Osteoblast (primary cell): ENCODE data around the gene VTI1A. TPM values are rescaled to one million over a fixed set of nuclear protein-coding genes. Genes with fewer than 3 reads are reported as not detected.

ENCODE experiments used
- DNase-seq: peaks from one replicate; pipeline ENCODE4 v3.0.0; 2011; ENCODE audit warnings: low spot score, mixed read lengths; ENCODE audit not compliant: insufficient read length; ENCODE audit errors: missing footprints
- H2AFZ ChIP-seq: 2 replicates; pipeline ENCODE4 v1.6.0; 2011; ENCODE audit warnings: mild to moderate bottlenecking, low read length
- H3K27ac ChIP-seq: 2 replicates; pipeline ENCODE4 v1.5.1; 2011; ENCODE audit warnings: mild to moderate bottlenecking, low read depth, low read length, moderate library complexity
- H3K27me3 ChIP-seq: 2 replicates; pipeline ENCODE4 v1.6.0; 2012; ENCODE audit warnings: mild to moderate bottlenecking, control low read depth, inconsistent platforms, low read length, moderate library complexity; ENCODE audit not compliant: insufficient read depth
- H3K36me3 ChIP-seq: 2 replicates; pipeline ENCODE4 v1.5.1; 2011; ENCODE audit warnings: mild to moderate bottlenecking, low read length, control low read depth, moderate library complexity; ENCODE audit not compliant: insufficient read depth
- H3K4me1 ChIP-seq: 2 replicates; pipeline ENCODE4 v1.5.1; 2011; ENCODE audit warnings: mild to moderate bottlenecking, low read length, control low read depth, moderate library complexity; ENCODE audit not compliant: insufficient read depth
- H3K4me2 ChIP-seq: 2 replicates; pipeline ENCODE4 v1.6.0; 2011; ENCODE audit warnings: mild to moderate bottlenecking, low read length; ENCODE audit not compliant: insufficient read depth
- H3K4me3 ChIP-seq: fragments of 200-600 bp; sonication (generic); 3 replicates; pipeline ENCODE4 v1.5.1; 2012; ENCODE audit warnings: mild to moderate bottlenecking, low read length, inconsistent platforms; ENCODE audit not compliant: insufficient read depth
- H3K79me2 ChIP-seq: 2 replicates; pipeline ENCODE4 v1.6.0; 2012; ENCODE audit warnings: mild to moderate bottlenecking, low read length, control low read depth, inconsistent platforms; ENCODE audit not compliant: insufficient read depth
- H3K9me3 ChIP-seq: 2 replicates; pipeline ENCODE4 v1.5.1; 2011; ENCODE audit warnings: low read depth, low read length, control low read depth
- H4K20me1 ChIP-seq: 2 replicates; pipeline ENCODE4 v1.6.0; 2012; ENCODE audit warnings: mild to moderate bottlenecking, low read length, control low read depth; ENCODE audit not compliant: insufficient read depth
- total RNA-seq: library from RNA; depleted of rRNA; stranded (reverse); fragments of >200 nt; gene quantifications from 2 replicates; pipeline ENCODE4 v1.2.3, GENCODE V29; 2012
- TF ChIP-seq, protein P1 (sequence below): IDR thresholded peaks from 2 replicates; pipeline ENCODE4 v1.5.1; 2011; ENCODE audit warnings: mild to moderate bottlenecking, low read depth, low read length, moderate library complexity; ENCODE audit errors: extremely low read depth

Gene VTI1A
- total RNA-seq, 1 donor: 34.7 TPM

DNA sequence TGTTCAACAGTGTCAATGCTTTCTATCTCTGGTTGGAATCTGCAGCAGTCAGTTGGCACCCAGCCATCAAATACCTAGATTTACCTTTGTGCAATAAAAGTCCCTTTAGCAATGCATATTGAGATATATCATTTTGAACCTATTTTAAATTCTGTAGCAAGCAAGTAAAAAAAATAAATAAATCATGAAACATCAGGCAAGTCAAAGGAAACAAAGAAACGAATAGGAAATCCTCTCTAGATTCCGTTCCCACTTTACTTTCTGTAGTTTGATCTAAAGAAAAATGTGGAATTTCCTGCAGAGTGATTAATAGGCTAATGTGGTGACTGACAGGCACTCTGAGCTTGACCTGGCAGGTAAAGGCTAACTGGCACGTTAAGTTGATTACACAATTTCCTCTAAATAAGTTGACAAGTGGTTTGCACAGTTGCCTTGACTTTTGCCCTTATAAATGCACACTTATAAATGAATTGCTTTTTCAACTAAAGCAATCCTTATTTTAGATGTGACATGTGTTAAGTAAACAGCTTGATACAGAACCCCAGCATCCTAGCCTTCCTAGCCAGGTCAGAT, 294.9 kb downstream of the VTI1A start:
- no peak overlapping the region for H3K4me2 ChIP-seq
- no peak for DNase-seq

DNA sequence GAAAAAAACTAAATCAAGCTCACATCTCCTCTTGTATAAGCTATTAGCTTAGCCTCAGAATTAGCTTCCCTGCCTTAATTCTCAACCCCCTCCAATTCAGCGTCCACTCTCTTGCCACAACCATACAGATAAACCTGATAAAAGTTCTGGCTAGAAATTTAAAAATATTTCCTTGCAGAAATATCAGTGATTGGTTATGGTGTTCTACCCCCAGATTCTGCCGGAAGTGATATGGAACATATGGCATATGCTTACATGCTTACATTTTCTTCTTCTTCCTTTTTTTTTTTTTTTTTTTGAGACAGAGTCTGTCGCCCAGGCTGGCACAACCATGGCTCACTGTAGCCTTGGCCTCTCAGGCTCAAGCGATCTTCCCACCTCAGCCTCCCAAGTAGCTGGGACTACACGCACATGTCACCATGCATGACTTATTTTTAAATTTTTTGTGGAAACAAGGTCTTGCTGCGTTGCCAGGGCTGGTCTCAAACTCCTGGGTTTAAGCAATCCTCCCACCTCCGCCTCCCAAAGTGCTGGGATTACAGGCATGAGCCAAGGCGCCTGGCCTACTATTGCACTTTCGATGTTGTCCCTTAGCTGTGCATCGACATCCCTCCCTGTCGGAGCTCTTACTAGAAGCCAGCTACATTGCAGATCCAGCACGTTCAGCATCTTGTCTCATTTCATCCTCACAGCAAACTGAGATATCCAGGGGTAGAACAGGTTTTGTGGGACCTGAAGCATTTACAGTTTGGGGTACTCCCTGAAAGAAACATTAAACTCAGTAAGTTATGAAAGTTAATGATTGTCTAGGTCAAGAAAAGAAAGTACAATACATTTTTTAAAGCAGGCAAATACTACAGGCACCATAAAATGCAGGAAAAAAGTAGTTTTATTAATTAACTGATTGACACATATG, 297.4 kb downstream of the VTI1A start:
- Histone ChIP-seq H3K4me1 (no peaks in the 10 kb centered on the region), H3K27ac (no peak overlapping the region), H3K4me2 (no peak overlapping the region), H3K4me3 (no peak overlapping the region), H2AFZ (no peak overlapping the region), H3K27me3 (no peaks in the 10 kb centered on the region), H3K36me3 (no peaks in the 10 kb centered on the region), H3K9me3 (no peaks in the 10 kb centered on the region), H3K79me2 (no peaks in the 10 kb centered on the region), H4K20me1 (no peaks in the 10 kb centered on the region)
- TF ChIP-seq, protein P1, sequence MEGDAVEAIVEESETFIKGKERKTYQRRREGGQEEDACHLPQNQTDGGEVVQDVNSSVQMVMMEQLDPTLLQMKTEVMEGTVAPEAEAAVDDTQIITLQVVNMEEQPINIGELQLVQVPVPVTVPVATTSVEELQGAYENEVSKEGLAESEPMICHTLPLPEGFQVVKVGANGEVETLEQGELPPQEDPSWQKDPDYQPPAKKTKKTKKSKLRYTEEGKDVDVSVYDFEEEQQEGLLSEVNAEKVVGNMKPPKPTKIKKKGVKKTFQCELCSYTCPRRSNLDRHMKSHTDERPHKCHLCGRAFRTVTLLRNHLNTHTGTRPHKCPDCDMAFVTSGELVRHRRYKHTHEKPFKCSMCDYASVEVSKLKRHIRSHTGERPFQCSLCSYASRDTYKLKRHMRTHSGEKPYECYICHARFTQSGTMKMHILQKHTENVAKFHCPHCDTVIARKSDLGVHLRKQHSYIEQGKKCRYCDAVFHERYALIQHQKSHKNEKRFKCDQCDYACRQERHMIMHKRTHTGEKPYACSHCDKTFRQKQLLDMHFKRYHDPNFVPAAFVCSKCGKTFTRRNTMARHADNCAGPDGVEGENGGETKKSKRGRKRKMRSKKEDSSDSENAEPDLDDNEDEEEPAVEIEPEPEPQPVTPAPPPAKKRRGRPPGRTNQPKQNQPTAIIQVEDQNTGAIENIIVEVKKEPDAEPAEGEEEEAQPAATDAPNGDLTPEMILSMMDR: no peak
- no peak for DNase-seq

More for the DNA sequence above, 294.9 kb downstream of the VTI1A start:
- Histone ChIP-seq H2AFZ (no peak overlapping the region), H3K27ac (no peak overlapping the region), H3K36me3 (no peaks in the 10 kb centered on the region), H4K20me1 (no peaks in the 10 kb centered on the region), H3K4me1 (no peaks in the 10 kb centered on the region), H3K27me3 (no peaks in the 10 kb centered on the region), H3K9me3 (no peaks in the 10 kb centered on the region), H3K4me3 (no peak overlapping the region), H3K79me2 (no peaks in the 10 kb centered on the region)
- TF ChIP-seq, protein P1: no peak

DNA sequence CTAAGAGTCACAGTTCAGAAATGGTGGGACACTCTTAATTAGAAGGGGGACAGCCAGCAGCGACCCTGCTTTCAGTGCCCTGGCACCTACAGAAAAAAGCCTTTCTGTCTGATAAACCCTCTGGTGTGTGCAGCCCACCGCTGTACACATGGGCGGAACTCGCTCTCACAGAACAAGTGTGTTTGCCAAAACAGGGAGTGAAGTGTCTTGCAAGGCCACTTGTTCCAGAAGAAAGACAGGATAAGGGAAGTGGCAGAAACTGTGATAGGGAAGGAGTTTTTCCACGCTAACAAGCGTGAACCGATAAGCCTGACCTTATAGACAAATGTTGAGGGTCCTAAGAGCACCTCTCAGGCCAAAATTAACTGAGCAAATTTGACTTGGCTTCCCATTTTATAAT, 299.3 kb downstream of the VTI1A start:
- no peaks in the 10 kb centered on the region for H3K79me2 ChIP-seq
- no peak overlapping the region for H2AFZ ChIP-seq
- H3K4me3 ChIP-seq: no peak overlapping the region
- H3K27ac ChIP-seq: no peak overlapping the region
- no peaks in the 10 kb centered on the region for H4K20me1 ChIP-seq
- TF ChIP-seq, protein P1: no peak
- H3K27me3 ChIP-seq: no peaks in the 10 kb centered on the region
- DNase-seq: no peak
- no peak overlapping the region for H3K4me2 ChIP-seq
- no peaks in the 10 kb centered on the region for H3K9me3 ChIP-seq
- H3K36me3 ChIP-seq: no peaks in the 10 kb centered on the region
- H3K4me1 ChIP-seq: no peaks in the 10 kb centered on the region
